Left lung (tissue), 10 donors: ENCODE data around the gene TNFRSF11A. TPM values are rescaled to one million over a fixed set of nuclear protein-coding genes. Genes with fewer than 3 reads are reported as not detected.

Experiments
- ATAC-seq: fragments of 200-7000 bp; cut with Tn5 transposase; one replicate; pipeline ENCODE4 v1.9.1; 2020; ENCODE audit warnings: moderate library complexity
- DNase-seq, 4 donors: peaks; one replicate each; pipeline ENCODE4 v3.0.0-alpha.2; 2013 to 2020
- H3K27ac ChIP-seq, 2 donors: fragments of 200-600 bp; sonication (generic) in 1 of 2; one replicate each; pipeline versions ENCODE4 v1.5.0 to v1.8.0; 2020 to 2021
- H3K27me3 ChIP-seq, 2 donors: fragments of 200-600 bp; sonication (generic) in 1 of 2; one replicate each; pipeline versions ENCODE4 v1.5.0 to v1.8.0; 2020 to 2021
- H3K36me3 ChIP-seq, 2 donors: fragments of 200-600 bp; sonication (generic) in 1 of 2; one replicate each; pipeline versions ENCODE4 v1.5.0 to v1.8.0; 2020 to 2021
- H3K4me1 ChIP-seq, 2 donors: fragments of 200-600 bp; one replicate each; pipeline ENCODE4 v1.8.0; 2021
- H3K4me3 ChIP-seq, 2 donors: fragments of 200-600 bp; sonication (generic) in 1 of 2; one replicate each; pipeline versions ENCODE4 v1.5.0 to v1.8.0; 2020 to 2021; ENCODE audit warnings: mild to moderate bottlenecking in 1 of 2
- H3K9me3 ChIP-seq, 2 donors: fragments of 200-600 bp; sonication (generic) in 1 of 2; one replicate each; pipeline versions ENCODE4 v1.5.0 to v1.8.0; 2020 to 2021
- CTCF ChIP-seq, 2 donors: fragments of 200-600 bp; sonication (generic) in 1 of 2; IDR thresholded peaks; one replicate each; pipeline versions ENCODE4 v1.5.0 to v1.8.0; 2021; ENCODE audit warnings: antibody characterized with exemption in 2 of 2
- intact Hi-C, 2 donors: fragments of 100-400 bp; cut with DNase I; formaldehyde crosslinking; loops; one replicate each; pipeline versions ENCODE4 v1.11.2 to v1.14.2; 2022
- polyA plus RNA-seq, 6 donors: library from polyadenylated mRNA; unstranded; fragments of 120-200 nt; gene quantifications; one replicate each; pipeline ENCODE4 v1.2.1, GENCODE V29; 2013; ENCODE audit not compliant: insufficient read length in 6 of 6
- total RNA-seq, 2 donors: library from RNA; stranded (reverse); fragmentation: NEBNext Ultra II Directional; extraction: Animal tissue kit (Norgen Biotek cat#: 25700); gene quantifications; one replicate each; pipeline ENCODE4 v1.2.1, GENCODE V29; 2021
- donor health status: DM: no; HTN: yes; CAD: no.
- donor health status: DM: no; HTN: no; CAD: no.

TNFRSF11A gene
- total and polyA plus RNA-seq, 8 donors: 2.5 to 8.9 (median 4.2) TPM

GRCh38 chr18:62374410-62374965 lies 49.4 kb downstream of the TNFRSF11A start:
- Histone ChIP-seq H3K36me3 (no peaks in the 10 kb centered on the region), H3K4me1 (no peaks in the 10 kb centered on the region)
- ATAC-seq: no peak

GRCh38 chr18:62377131-62377807 lies 52.2 kb downstream of the TNFRSF11A start:
- Histone ChIP-seq H3K9me3 (no peaks in the 10 kb centered on the region), H3K4me3 (no peak overlapping the region), H3K36me3 (no peaks in the 10 kb centered on the region), H3K27me3 (no peaks in the 10 kb centered on the region), H3K27ac (no peak overlapping the region), H3K4me1 (no peaks in the 10 kb centered on the region)
- DNase-seq (peak in 1 of 4 donors; percentile 5), ATAC-seq (no peak)
- intact Hi-C loops: no loop called here
- no peak for TF ChIP-seq CTCF (IDR thresholded peaks at IDR 0.05)

More at GRCh38 chr18:62374410-62374965, 49.4 kb downstream of the TNFRSF11A start:
- DNase-seq: no peak
- TF ChIP-seq CTCF (IDR thresholded peaks at IDR 0.05): no peak
- Histone ChIP-seq H3K27ac (no peak overlapping the region), H3K4me3 (no peak overlapping the region), H3K9me3 (no peaks in the 10 kb centered on the region), H3K27me3 (no peaks in the 10 kb centered on the region)
- intact Hi-C loops: no loop called here

- DNase-seq: no peak
- Histone ChIP-seq H3K27me3 (no peaks in the 10 kb centered on the region), H3K4me1 (no peaks in the 10 kb centered on the region), H3K4me3 (no peak overlapping the region), H3K9me3 (no peaks in the 10 kb centered on the region), H3K36me3 (no peaks in the 10 kb centered on the region), H3K27ac (no peak overlapping the region)
- intact Hi-C loops: no loop called here
- ATAC-seq: no peak
- no peak for TF ChIP-seq CTCF (IDR thresholded peaks at IDR 0.05)
These were observed 53.9 kb downstream of the TNFRSF11A start for GRCh38 chr18:62379051-62379450.

- Histone ChIP-seq H3K4me1 (no peaks in the 10 kb centered on the region), H3K36me3 (no peaks in the 10 kb centered on the region), H3K4me3 (no peak overlapping the region), H3K27ac (no peak overlapping the region), H3K9me3 (no peaks in the 10 kb centered on the region), H3K27me3 (peaks cover 0 to 11% of the 10 kb centered on the region in 2 donors)
- intact Hi-C loops: no loop called here
- DNase-seq (no peak), ATAC-seq (no peak)
- no peak for TF ChIP-seq CTCF (IDR thresholded peaks at IDR 0.05)
These were observed 56.3 kb downstream of the TNFRSF11A start for GRCh38 chr18:62381373-62381772.

- DNase-seq (no peak), ATAC-seq (no peak)
- Histone ChIP-seq H3K9me3 (no peaks in the 10 kb centered on the region), H3K4me1 (no peaks in the 10 kb centered on the region), H3K36me3 (no peaks in the 10 kb centered on the region), H3K27me3 (peaks cover 0 to 11% of the 10 kb centered on the region in 2 donors), H3K4me3 (no peak overlapping the region), H3K27ac (no peak overlapping the region)
- intact Hi-C loops: no loop called here
- TF ChIP-seq CTCF (IDR thresholded peaks at IDR 0.05): no peak
These were observed 59.0 kb downstream of the TNFRSF11A start for GRCh38 chr18:62384068-62384467.
